Thymus (tissue), 11 donors: ENCODE data around the gene OCA2. TPM values are rescaled to one million over a fixed set of nuclear protein-coding genes. Genes with fewer than 3 reads are reported as not detected.

Experiments
- DNase-seq, 9 donors: peaks; one replicate each; pipeline ENCODE4 v3.0.0-alpha.2; 2013; ENCODE audit warnings: low spot score in 9 of 9, low read depth in 6 of 9, missing footprints in 1 of 9
- H3K27ac ChIP-seq, 2 donors: one replicate each; pipeline ENCODE4 v1.5.1; 2013; ENCODE audit warnings: control low read depth in 1 of 2, low read depth in 1 of 2, low read length in 1 of 2, mild to moderate bottlenecking in 1 of 2, moderate library complexity in 1 of 2
- H3K27me3 ChIP-seq, 2 donors: one replicate each; pipeline ENCODE4 v1.5.1; 2013; ENCODE audit warnings: low read length in 1 of 2; ENCODE audit not compliant: control insufficient read depth in 2 of 2, insufficient read depth in 1 of 2
- H3K36me3 ChIP-seq, 2 donors: one replicate each; pipeline ENCODE4 v1.5.1; 2013; ENCODE audit warnings: low read length in 1 of 2, mild to moderate bottlenecking in 1 of 2, moderate library complexity in 1 of 2; ENCODE audit not compliant: control insufficient read depth in 2 of 2, insufficient read depth in 2 of 2
- H3K4me1 ChIP-seq, 2 donors: one replicate each; pipeline ENCODE4 v1.5.1; 2013; ENCODE audit warnings: low read length in 2 of 2; ENCODE audit not compliant: control insufficient read depth in 2 of 2, insufficient read depth in 2 of 2
- H3K4me3 ChIP-seq, 2 donors: one replicate each; pipeline ENCODE4 v1.5.1; 2013; ENCODE audit warnings: low read length in 2 of 2, control low read depth in 1 of 2, mild to moderate bottlenecking in 1 of 2
- H3K9me3 ChIP-seq, 2 donors: one replicate each; pipeline ENCODE4 v1.5.1; 2013; ENCODE audit warnings: low read length in 1 of 2, mild to moderate bottlenecking in 1 of 2; ENCODE audit not compliant: control insufficient read depth in 2 of 2, insufficient read depth in 1 of 2
- WGBS: extraction: QIAGEN DNeasy Blood & Tissue Kit; methylation state at CpG from one replicate; pipeline ENCODE4 v1.1.7; 2013; 5-methylcytosine and 5-hydroxymethylcytosine counted together
- polyA plus RNA-seq: library from polyadenylated mRNA; stranded (reverse); fragments of 200-250 nt; gene quantifications from one replicate; pipeline ENCODE4 v1.2.3, GENCODE V29; 2013
- total RNA-seq: library from RNA; stranded (reverse); fragments of 120-200 nt; gene quantifications from one replicate; pipeline ENCODE4 v1.2.4, GENCODE V29; 2013
- donor health status: healthy.

OCA2 gene
- total and polyA plus RNA-seq, 2 donors = 0.99 to 1.2 TPM

GRCh38 chr15:28131946-28132345, 32.8 kb upstream of the OCA2 start:
- peaks cover 0 to 2% of the 10 kb centered on the region in 2 donors for H3K4me1 ChIP-seq
- H3K36me3 ChIP-seq = peaks cover 11 to 43% of the 10 kb centered on the region in 2 donors
- H3K4me3 ChIP-seq = no peak overlapping the region
- WGBS = 91% methylated on average over 13 of the region's 13 CpGs
- H3K27me3 ChIP-seq = no peaks in the 10 kb centered on the region
- no peak for DNase-seq
- H3K27ac ChIP-seq = no peak overlapping the region
- no peaks in the 10 kb centered on the region for H3K9me3 ChIP-seq

GRCh38 chr15:28131400-28131799, 32.3 kb upstream of the OCA2 start:
- WGBS = 96% methylated on average over 13 of the region's 13 CpGs

GRCh38 chr15:28130651-28131050, 31.5 kb upstream of the OCA2 start:
- H3K4me1 ChIP-seq = no peaks in the 10 kb centered on the region
- no peaks in the 10 kb centered on the region for H3K27me3 ChIP-seq
- no peak overlapping the region for H3K4me3 ChIP-seq
- DNase-seq = no peak
- no peak overlapping the region for H3K27ac ChIP-seq
- H3K36me3 ChIP-seq = peaks cover 11 to 44% of the 10 kb centered on the region in 2 donors
- WGBS = 96% methylated on average over 7 of the region's 7 CpGs
- no peaks in the 10 kb centered on the region for H3K9me3 ChIP-seq

More at GRCh38 chr15:28131400-28131799, 32.3 kb upstream of the OCA2 start:
- no peak overlapping the region for H3K27ac ChIP-seq
- H3K9me3 ChIP-seq = no peaks in the 10 kb centered on the region
- no peak for DNase-seq
- no peaks in the 10 kb centered on the region for H3K27me3 ChIP-seq
- peaks cover 0 to under 1% of the 10 kb centered on the region in 2 donors for H3K4me1 ChIP-seq
- H3K36me3 ChIP-seq = peaks cover 11 to 44% of the 10 kb centered on the region in 2 donors
- H3K4me3 ChIP-seq = no peak overlapping the region

DNA sequence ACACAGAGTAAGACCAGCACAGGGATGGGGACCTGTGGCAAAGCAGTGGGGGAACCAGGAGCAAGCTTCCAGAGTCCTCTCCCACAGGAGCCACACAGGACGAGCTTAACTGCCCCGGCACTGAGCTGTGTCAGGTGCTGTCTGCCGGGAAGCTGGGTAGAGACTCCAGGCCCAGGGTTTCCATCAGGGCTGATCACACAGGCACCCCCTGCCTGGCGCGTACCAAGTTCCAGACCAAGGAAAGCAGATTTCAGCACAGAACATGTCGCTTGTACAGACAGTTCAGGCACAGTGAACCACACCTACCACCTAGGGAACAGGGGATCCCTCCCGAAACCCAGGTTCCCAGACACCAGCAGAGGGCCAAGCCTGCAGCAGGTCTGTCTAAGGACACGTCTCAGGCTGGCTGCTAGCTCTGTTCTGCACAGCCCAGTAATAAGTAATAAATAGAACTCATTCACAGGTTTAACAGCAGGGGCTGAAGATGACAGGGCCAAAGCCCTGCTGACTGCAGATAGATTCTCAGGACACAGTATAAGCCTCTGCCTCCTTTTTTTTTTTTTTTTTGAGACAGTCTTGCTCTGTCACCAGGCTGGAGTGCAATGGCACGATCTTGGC, 30.2 kb upstream of the OCA2 start:
- Histone ChIP-seq H3K4me3 (no peak overlapping the region), H3K9me3 (no peaks in the 10 kb centered on the region), H3K36me3 (peaks cover 16 to 52% of the 10 kb centered on the region in 2 donors), H3K27ac (no peak overlapping the region), H3K27me3 (no peaks in the 10 kb centered on the region), H3K4me1 (no peaks in the 10 kb centered on the region)
- WGBS = over 99% methylated on average over 9 of the region's 9 CpGs
- DNase-seq = no peak

GRCh38 chr15:28128031-28128430, 28.9 kb upstream of the OCA2 start:
- H3K27me3 ChIP-seq = no peaks in the 10 kb centered on the region
- WGBS = 96% methylated on average over 11 of the region's 11 CpGs
- no peak overlapping the region for H3K27ac ChIP-seq
- H3K4me1 ChIP-seq = no peaks in the 10 kb centered on the region
- no peak for DNase-seq
- no peaks in the 10 kb centered on the region for H3K9me3 ChIP-seq
- no peak overlapping the region for H3K4me3 ChIP-seq
- peaks cover 25 to 58% of the 10 kb centered on the region in 2 donors for H3K36me3 ChIP-seq

DNA sequence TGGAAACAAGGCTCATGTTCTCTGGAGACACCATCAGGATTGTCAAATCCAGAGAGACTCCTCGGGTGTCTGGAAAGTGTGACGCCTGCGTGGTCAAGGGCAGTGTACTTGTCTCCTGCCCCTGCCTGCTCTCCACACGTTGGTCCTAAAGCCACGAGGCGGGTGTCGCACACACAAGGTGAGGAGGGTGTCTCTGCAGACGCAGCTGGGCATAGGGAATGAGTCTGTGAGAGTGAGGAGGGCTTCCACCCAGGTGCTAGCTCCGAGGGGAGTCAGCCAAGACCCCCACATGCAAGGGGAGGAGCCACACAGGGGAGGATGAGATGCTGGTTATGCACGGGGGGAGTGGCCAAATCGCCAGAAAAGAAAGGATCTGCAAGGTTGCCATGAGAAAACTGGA, 27.9 kb upstream of the OCA2 start:
- Histone ChIP-seq H3K9me3 (no peaks in the 10 kb centered on the region), H3K4me3 (no peak overlapping the region), H3K4me1 (no peaks in the 10 kb centered on the region), H3K36me3 (peaks cover 25 to 60% of the 10 kb centered on the region in 2 donors), H3K27me3 (no peaks in the 10 kb centered on the region), H3K27ac (no peak overlapping the region)
- 92% methylated on average over 11 of the region's 11 CpGs for WGBS
- DNase-seq = no peak

GRCh38 chr15:28125673-28126651, 26.8 kb upstream of the OCA2 start:
- WGBS = 82% methylated on average over 17 of the region's 17 CpGs
- Histone ChIP-seq H3K36me3 (peaks cover 16 to 57% of the 10 kb centered on the region in 2 donors), H3K27ac (no peak overlapping the region), H3K4me1 (no peaks in the 10 kb centered on the region), H3K27me3 (no peaks in the 10 kb centered on the region), H3K4me3 (no peak overlapping the region), H3K9me3 (no peaks in the 10 kb centered on the region)
- DNase-seq = peak in 6 of 9 donors; percentile 19 to 69 (median 37)

DNA sequence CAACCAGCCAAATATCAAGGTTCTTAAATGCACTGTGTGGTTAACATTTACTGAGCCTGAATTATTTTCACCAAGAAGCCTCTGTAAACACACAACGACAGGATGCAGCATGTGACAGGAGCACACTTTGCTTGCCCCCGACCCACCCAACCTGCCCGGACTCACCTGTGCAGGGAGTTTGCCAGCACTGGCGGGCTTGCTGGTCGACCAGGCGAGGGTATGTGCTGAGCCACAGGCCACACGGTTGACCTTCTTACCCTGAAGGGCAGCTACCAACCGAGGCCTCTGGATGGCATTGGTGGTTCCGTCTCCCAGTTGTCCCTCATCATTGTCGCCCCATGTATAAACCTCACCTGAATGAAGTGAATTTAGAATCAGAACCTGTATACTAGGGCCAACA, 25.7 kb upstream of the OCA2 start:
- Histone ChIP-seq H3K9me3 (no peaks in the 10 kb centered on the region), H3K4me3 (no peak overlapping the region), H3K4me1 (no peaks in the 10 kb centered on the region), H3K36me3 (peaks cover 16 to 60% of the 10 kb centered on the region in 2 donors), H3K27ac (no peak overlapping the region), H3K27me3 (no peaks in the 10 kb centered on the region)
- 98% methylated on average over 10 of the region's 10 CpGs for WGBS
- no peak for DNase-seq

GRCh38 chr15:28123408-28124023, 24.4 kb upstream of the OCA2 start:
- DNase-seq = peak in 2 of 9 donors; percentile 47
- 70% methylated on average over 6 of the region's 6 CpGs for whole genome bisulfite sequencing
- Histone ChIP-seq H3K4me1 (no peaks in the 10 kb centered on the region), H3K27ac (no peak overlapping the region), H3K27me3 (no peaks in the 10 kb centered on the region), H3K9me3 (no peaks in the 10 kb centered on the region), H3K4me3 (no peak overlapping the region), H3K36me3 (peaks cover 19 to 52% of the 10 kb centered on the region in 2 donors)
